PC-9 (cell line): Measurements from ENCODE around the gene PRDM16. TPM values are rescaled to one million over a fixed set of nuclear protein-coding genes. Genes with fewer than 3 reads are reported as not detected.

Experiments
- BruUV-seq: library from RNA; stranded (reverse); fragments of 400-500 nt; replicated peaks from 2 replicates; lab custom pipeline; 2021; lab: Mats Ljungman, UMichigan
- CTCF ChIA-PET: fragments of 300-600 bp; sonication (Branson Sonifier 250); formaldehyde crosslinking; loops from one replicate; lab custom pipeline; 2022; ENCODE audit warnings: antibody characterized with exemption; lab: Charles Lee
- POLR2A ChIA-PET: fragments of 300-600 bp; sonication (Branson Sonifier 250); formaldehyde crosslinking; loops from one replicate; lab custom pipeline; 2022; ENCODE audit warnings: antibody characterized with exemption; ENCODE audit not compliant: unreplicated experiment; lab: Charles Lee
- DNase-seq, 2 experiments: peaks; one replicate each; pipeline versions ENCODE4 v3.0.0 to v3.0.0-alpha.2; 2015 to 2022; ENCODE audit warnings: mixed read lengths in 1 of 2
- H2AFZ ChIP-seq: fragments of 200-600 bp; sonication (generic); 2 replicates; pipeline ENCODE4 v1.8.1; 2017; ENCODE audit warnings: antibody characterized with exemption
- H3F3A ChIP-seq: fragments of 200-600 bp; sonication (generic); 2 replicates; pipeline ENCODE4 v1.8.1; 2017; ENCODE audit warnings: antibody characterized with exemption, mild to moderate bottlenecking, low read depth; ENCODE audit not compliant: insufficient read depth
- H3K27ac ChIP-seq: fragments of 200-600 bp; sonication (generic); 2 replicates; pipeline ENCODE4 v1.6.1; 2016; ENCODE audit warnings: mixed run types
- H3K27me3 ChIP-seq: fragments of 200-600 bp; sonication (generic); 2 replicates; pipeline ENCODE4 v1.6.1; 2016; ENCODE audit warnings: low read depth, mixed run types; ENCODE audit not compliant: insufficient read depth
- H3K36me3 ChIP-seq: fragments of 200-600 bp; sonication (generic); 2 replicates; pipeline ENCODE4 v1.6.1; 2016; ENCODE audit warnings: low read depth, mixed run types
- H3K4me1 ChIP-seq: fragments of 200-600 bp; sonication (generic); replicated peaks from 2 replicates; pipeline ENCODE4 v1.6.1; 2016; ENCODE audit warnings: mixed run types; ENCODE audit not compliant: insufficient read depth
- H3K4me2 ChIP-seq: fragments of 200-600 bp; sonication (generic); 2 replicates; pipeline ENCODE4 v1.6.1; 2017; ENCODE audit warnings: mixed run types
- H3K4me3 ChIP-seq: fragments of 200-600 bp; sonication (generic); 2 replicates; pipeline ENCODE4 v1.6.1; 2016; ENCODE audit warnings: mixed run types
- H3K79me2 ChIP-seq: fragments of 200-600 bp; sonication (generic); 2 replicates; pipeline ENCODE4 v1.6.1; 2017; ENCODE audit warnings: low read depth, mixed run types
- H3K9me2 ChIP-seq: fragments of 200-600 bp; sonication (generic); 2 replicates; pipeline ENCODE4 v1.8.1; 2017; ENCODE audit warnings: mild to moderate bottlenecking; ENCODE audit not compliant: insufficient read depth
- H3K9me3 ChIP-seq: fragments of 200-600 bp; sonication (generic); 2 replicates; pipeline ENCODE4 v1.8.1; 2016; ENCODE audit warnings: low read depth; ENCODE audit not compliant: insufficient read depth
- H4K20me1 ChIP-seq: fragments of 200-600 bp; sonication (generic); 2 replicates; pipeline ENCODE4 v1.8.1; 2017; ENCODE audit not compliant: insufficient read depth
- CTCF ChIP-seq: fragments of 200-600 bp; sonication (generic); conservative IDR thresholded peaks from 2 replicates; pipeline ENCODE4 v1.6.1; 2017; ENCODE audit warnings: mixed run types, antibody characterized with exemption, mild to moderate bottlenecking, moderate library complexity
- EZH2 ChIP-seq: fragments of 200-600 bp; sonication (generic); IDR thresholded peaks from 2 replicates; pipeline ENCODE4 v1.8.0; 2017; ENCODE audit warnings: antibody characterized with exemption, low read depth
- intact Hi-C: fragments of 100-400 bp; cut with micrococcal nuclease; formaldehyde crosslinking; loops from one replicate; pipeline ENCODE4 v1.10.0; 2022; ENCODE audit not compliant: unreplicated experiment
- total RNA-seq: library from RNA; stranded (reverse); gene quantifications from 2 replicates; pipeline ENCODE4 v1.2.3, GENCODE V29; 2021

The PRDM16 gene
- total RNA-seq, 1 experiment from 2014 or later = not detected

GRCh38 chr1:3034162-3034561 lies 34.8 kb upstream of the PRDM16 start:
- Histone ChIP-seq H3K27ac (no peak overlapping the region), H4K20me1 (no peaks in the 10 kb centered on the region), H3K36me3 (no peaks in the 10 kb centered on the region), H3F3A (no peaks in the 10 kb centered on the region), H3K9me2 (no peaks in the 10 kb centered on the region), H3K4me1 (no peaks in the 10 kb centered on the region), H3K4me3 (no peak overlapping the region), H3K4me2 (no peak overlapping the region), H3K27me3 (peaks cover 97% of the 10 kb centered on the region), H2AFZ (no peak overlapping the region), H3K9me3 (no peaks in the 10 kb centered on the region), H3K79me2 (no peaks in the 10 kb centered on the region)
- intact Hi-C loops = no loop called here
- TF ChIP-seq CTCF (no peak), EZH2 (no peak)
- DNase-seq = no peak
- POLR2A ChIA-PET = interaction anchor here (0.7 kb wide), 1 partner anchor 312 kb away, joined by 16 read pairs; no protein-coding TSS in a partner anchor
- CTCF ChIA-PET = no interaction called here
- no TSS peak for BruUV-seq

GRCh38 chr1:3034728-3035562 lies 34.1 kb upstream of the PRDM16 start:
- Histone ChIP-seq H3K4me3 (no peak overlapping the region), H3K9me3 (no peaks in the 10 kb centered on the region), H3K27me3 (peaks cover 97% of the 10 kb centered on the region), H2AFZ (no peak overlapping the region), H3K4me2 (no peak overlapping the region), H3K27ac (no peak overlapping the region), H3K79me2 (no peaks in the 10 kb centered on the region), H3F3A (no peaks in the 10 kb centered on the region), H4K20me1 (no peaks in the 10 kb centered on the region), H3K9me2 (no peaks in the 10 kb centered on the region), H3K36me3 (no peaks in the 10 kb centered on the region), H3K4me1 (no peaks in the 10 kb centered on the region)
- no TSS peak for BruUV-seq
- ChIA-PET CTCF (no interaction called here), POLR2A (no interaction called here)
- TF ChIP-seq CTCF = no peak
- no peak for DNase-seq
- intact Hi-C loops = no loop called here

- POLR2A ChIA-PET = interaction anchor here (0.6 kb wide), 1 partner anchor 623 kb away, joined by 4 read pairs; no protein-coding TSS in a partner anchor
Measured at GRCh38 chr1:3035563-3036446, 33.2 kb upstream of the PRDM16 start.

More at GRCh38 chr1:3035563-3036446, 33.2 kb upstream of the PRDM16 start:
- TF ChIP-seq CTCF (no peak), EZH2 (no peak)
- H3K36me3 ChIP-seq = no peaks in the 10 kb centered on the region
- H3K4me1 ChIP-seq = no peaks in the 10 kb centered on the region
- H3K79me2 ChIP-seq = no peaks in the 10 kb centered on the region
- intact Hi-C loops = no loop called here
- H3K4me2 ChIP-seq = no peak overlapping the region
- BruUV-seq = no TSS peak
- H3K9me2 ChIP-seq = no peaks in the 10 kb centered on the region
- no peak overlapping the region for H2AFZ ChIP-seq
- H3K27ac ChIP-seq = no peak overlapping the region
- no peaks in the 10 kb centered on the region for H4K20me1 ChIP-seq
- no peaks in the 10 kb centered on the region for H3F3A ChIP-seq
- H3K4me3 ChIP-seq = no peak overlapping the region
- DNase-seq = no peak
- no peaks in the 10 kb centered on the region for H3K9me3 ChIP-seq
- CTCF ChIA-PET = no interaction called here
- H3K27me3 ChIP-seq = peaks cover 97% of the 10 kb centered on the region
